Measurements from ENCODE around the gene DNAJB9. TPM values are rescaled to one million over a fixed set of nuclear protein-coding genes. Genes with fewer than 3 reads are reported as not detected.

The DNAJB9 gene
- total RNA-seq, 1 donor from 2014 or later = 26.6 TPM

DNA sequence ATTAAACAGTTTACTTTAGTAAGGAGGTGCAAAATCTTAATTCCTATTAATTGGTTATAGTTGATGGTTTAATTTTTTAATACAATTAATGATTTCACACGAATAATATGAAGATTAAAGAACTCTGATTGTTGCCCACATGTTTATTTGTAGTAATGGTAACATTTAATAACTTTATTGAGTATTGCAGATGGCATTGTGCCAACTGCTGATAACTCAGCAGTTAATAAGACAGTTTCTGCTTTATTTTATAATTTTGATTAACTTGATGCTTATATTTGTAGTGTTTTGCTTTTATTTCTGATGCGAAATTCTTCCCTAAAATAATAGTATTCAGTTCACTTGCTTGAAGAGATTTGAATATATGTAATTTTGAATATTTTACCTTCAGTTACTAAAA, 2.8 kb downstream of the DNAJB9 start:
- H3K9me3 ChIP-seq (ENCODE audit: low read depth) = no peaks in the 10 kb centered on the region
- no peak overlapping the region for H3K4me3 ChIP-seq
- no peak overlapping the region for H3K27ac ChIP-seq
- Mint-ChIP-seq H3K36me3 (peaks cover 18% of the 10 kb centered on the region), H3K27ac (no peak overlapping the region), H3K4me1 (peaks cover 25% of the 10 kb centered on the region), H3K4me3 (no peak overlapping the region), H3K9me3 (no peaks in the 10 kb centered on the region), H3K27me3 (ENCODE audit: insufficient read depth, low read depth) (peaks cover 2% of the 10 kb centered on the region)
- no peak for DNase-seq (ENCODE audit: low spot score)
- H3K4me2 ChIP-seq = no peak overlapping the region
- H3F3A ChIP-seq (ENCODE audit: low read depth) = peaks cover 16% of the 10 kb centered on the region
- no peaks in the 10 kb centered on the region for H3K27me3 ChIP-seq
- no peak overlapping the region for H2AFZ ChIP-seq (replicated peaks)
- H3K4me1 ChIP-seq = peaks cover 26% of the 10 kb centered on the region
- H3K79me2 ChIP-seq (ENCODE audit: low read depth) = peaks cover 62% of the 10 kb centered on the region
- H4K20me1 ChIP-seq (ENCODE audit: low read depth) = peaks cover 9% of the 10 kb centered on the region
- no peak for TF ChIP-seq EZH2phosphoT487 (IDR thresholded peaks at IDR 0.05)
- TF ChIP-seq CTCF (IDR thresholded peaks at IDR 0.05) = no peak
- TF ChIP-seq EZH2 (IDR thresholded peaks at IDR 0.05) = no peak
- H3K36me3 ChIP-seq = peaks cover 22% of the 10 kb centered on the region
- no peak overlapping the region for H3K9ac ChIP-seq

DNA sequence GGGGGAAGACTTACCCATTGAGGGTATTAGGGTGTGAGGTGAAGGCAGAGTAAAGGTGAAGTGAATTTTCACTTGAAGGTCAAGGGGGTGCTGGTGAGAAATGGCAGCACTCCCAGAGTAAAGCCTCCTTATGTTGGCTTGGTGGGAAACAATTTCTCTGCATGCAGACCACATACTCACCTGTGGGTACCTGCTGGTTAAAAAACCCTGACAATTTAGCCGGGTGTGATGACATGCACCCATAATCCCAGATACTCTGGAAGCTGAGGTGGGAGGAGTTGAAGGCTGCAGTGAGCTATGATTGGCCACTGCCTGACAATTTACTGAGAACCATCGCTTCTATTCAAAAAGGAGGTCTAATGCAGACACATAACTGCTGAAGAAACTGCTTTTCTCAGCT, 5.5 kb downstream of the DNAJB9 start:
- no peak overlapping the region for H2AFZ ChIP-seq (replicated peaks)
- H3K4me3 Mint-ChIP-seq = no peak overlapping the region
- no peak overlapping the region for H3K9ac ChIP-seq
- H3F3A ChIP-seq (ENCODE audit: low read depth) = peaks cover 7% of the 10 kb centered on the region
- H3K36me3 ChIP-seq = peaks cover 20% of the 10 kb centered on the region
- no peak overlapping the region for H3K27ac ChIP-seq
- peaks cover 5% of the 10 kb centered on the region for H3K27me3 Mint-ChIP-seq (ENCODE audit: insufficient read depth, low read depth)
- peaks cover 11% of the 10 kb centered on the region for H3K4me1 Mint-ChIP-seq
- H3K4me1 ChIP-seq = peaks cover 11% of the 10 kb centered on the region
- peaks cover 9% of the 10 kb centered on the region for H4K20me1 ChIP-seq (ENCODE audit: low read depth)
- TF ChIP-seq EZH2phosphoT487 (IDR thresholded peaks at IDR 0.05) (no peak), CTCF (IDR thresholded peaks at IDR 0.05) (no peak), EZH2 (IDR thresholded peaks at IDR 0.05) (no peak)
- H3K27ac Mint-ChIP-seq = no peak overlapping the region
- H3K27me3 ChIP-seq = no peaks in the 10 kb centered on the region
- peaks cover 7% of the 10 kb centered on the region for H3K9me3 Mint-ChIP-seq
- H3K9me3 ChIP-seq (ENCODE audit: low read depth) = no peaks in the 10 kb centered on the region
- H3K4me2 ChIP-seq = no peak overlapping the region
- no peak overlapping the region for H3K4me3 ChIP-seq
- H3K79me2 ChIP-seq (ENCODE audit: low read depth) = peaks cover 40% of the 10 kb centered on the region
- DNase-seq (ENCODE audit: low spot score) = no peak
- H3K36me3 Mint-ChIP-seq = peaks cover 27% of the 10 kb centered on the region

DNA sequence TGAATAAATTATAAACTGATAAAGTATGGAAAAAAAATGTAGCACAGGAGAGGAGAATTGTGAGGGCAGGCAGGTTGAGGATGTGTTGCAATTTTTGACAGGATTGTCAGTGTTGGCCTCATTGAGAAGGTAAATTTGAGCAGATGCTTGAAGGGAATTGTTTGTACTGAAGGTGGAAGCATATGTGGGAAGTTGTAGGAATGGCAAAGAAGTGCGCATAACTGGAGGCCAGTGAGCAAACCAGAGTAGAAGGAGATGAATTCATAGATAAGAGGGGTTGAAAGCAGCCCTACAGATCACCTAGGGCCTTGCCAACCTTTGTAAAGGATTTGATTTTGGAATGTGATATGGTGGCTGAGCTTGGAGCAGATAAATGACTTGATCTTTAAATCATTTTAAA, 6.4 kb downstream of the DNAJB9 start:
- no peak overlapping the region for H2AFZ ChIP-seq (replicated peaks)
- no peaks in the 10 kb centered on the region for H3F3A ChIP-seq (ENCODE audit: low read depth)
- H3K27ac ChIP-seq = no peak overlapping the region
- H3K4me1 Mint-ChIP-seq = peaks cover 8% of the 10 kb centered on the region
- no peak for DNase-seq (ENCODE audit: low spot score)
- H3K27ac Mint-ChIP-seq = no peak overlapping the region
- peaks cover 5% of the 10 kb centered on the region for H3K27me3 Mint-ChIP-seq (ENCODE audit: insufficient read depth, low read depth)
- no peaks in the 10 kb centered on the region for H3K9me3 ChIP-seq (ENCODE audit: low read depth)
- peaks cover 8% of the 10 kb centered on the region for H3K4me1 ChIP-seq
- no peak overlapping the region for H3K4me3 ChIP-seq
- peaks cover 30% of the 10 kb centered on the region for H3K79me2 ChIP-seq (ENCODE audit: low read depth)
- peaks cover 7% of the 10 kb centered on the region for H3K9me3 Mint-ChIP-seq
- H3K36me3 Mint-ChIP-seq = peaks cover 27% of the 10 kb centered on the region
- peaks cover 6% of the 10 kb centered on the region for H4K20me1 ChIP-seq (ENCODE audit: low read depth)
- TF ChIP-seq CTCF (IDR thresholded peaks at IDR 0.05) (no peak), EZH2phosphoT487 (IDR thresholded peaks at IDR 0.05) (no peak), EZH2 (IDR thresholded peaks at IDR 0.05) (no peak)
- no peak overlapping the region for H3K4me2 ChIP-seq
- no peaks in the 10 kb centered on the region for H3K27me3 ChIP-seq
- H3K4me3 Mint-ChIP-seq = no peak overlapping the region
- H3K9ac ChIP-seq = no peak overlapping the region
- peaks cover 20% of the 10 kb centered on the region for H3K36me3 ChIP-seq
